ENCODE results near the gene GABBR2.

Gene GABBR2

DNA sequence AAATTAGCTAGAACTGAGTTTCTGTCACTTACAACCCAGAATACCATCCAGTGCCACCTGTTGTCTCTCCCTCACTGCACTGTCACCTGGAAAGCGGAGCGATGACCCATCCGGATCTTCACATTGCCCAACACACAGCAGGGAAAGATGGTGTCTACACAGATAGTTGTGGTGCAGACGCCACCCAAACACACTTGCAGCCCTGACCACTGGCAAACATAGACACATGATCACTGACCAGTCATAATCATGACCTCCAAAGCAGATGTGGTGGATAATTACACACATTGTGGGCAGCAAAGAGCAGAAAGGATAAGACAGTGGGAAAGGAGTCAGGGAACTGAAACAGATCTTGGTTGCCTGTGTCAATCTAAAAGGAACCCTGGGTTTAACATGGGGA lies 64.7 kb downstream of the GABBR2 start:
- Histone ChIP-seq H3K27me3 (ENCODE audit: control insufficient read depth, low read length) (peaks cover 4% of the 10 kb centered on the region; the same call in 1 of the 2 replicates), H3F3A (ENCODE audit: control insufficient read depth, insufficient read depth) (no peaks in the 10 kb centered on the region), H3K36me3 (ENCODE audit: control insufficient read depth, low read length) (no peaks in the 10 kb centered on the region), H3K4me2 (ENCODE audit: low read length) (no peak overlapping the region), H3K9me2 (replicated peaks; ENCODE audit: control insufficient read depth, low read length) (no peaks in the 10 kb centered on the region), H4K20me1 (ENCODE audit: control insufficient read depth, insufficient read depth, low read depth, low read length) (no peaks in the 10 kb centered on the region), H3K4me1 (ENCODE audit: control insufficient read depth, low read length) (no peaks in the 10 kb centered on the region), H3K4me3 (ENCODE audit: low read length) (no peak overlapping the region), H3K9me3 (ENCODE audit: control insufficient read depth, insufficient read depth, low read length) (no peaks in the 10 kb centered on the region), H3K79me2 (ENCODE audit: control insufficient read depth, low read length) (no peaks in the 10 kb centered on the region), H3K27ac (ENCODE audit: low read depth, low read length) (no peak overlapping the region)
- TF ChIP-seq, protein P1, sequence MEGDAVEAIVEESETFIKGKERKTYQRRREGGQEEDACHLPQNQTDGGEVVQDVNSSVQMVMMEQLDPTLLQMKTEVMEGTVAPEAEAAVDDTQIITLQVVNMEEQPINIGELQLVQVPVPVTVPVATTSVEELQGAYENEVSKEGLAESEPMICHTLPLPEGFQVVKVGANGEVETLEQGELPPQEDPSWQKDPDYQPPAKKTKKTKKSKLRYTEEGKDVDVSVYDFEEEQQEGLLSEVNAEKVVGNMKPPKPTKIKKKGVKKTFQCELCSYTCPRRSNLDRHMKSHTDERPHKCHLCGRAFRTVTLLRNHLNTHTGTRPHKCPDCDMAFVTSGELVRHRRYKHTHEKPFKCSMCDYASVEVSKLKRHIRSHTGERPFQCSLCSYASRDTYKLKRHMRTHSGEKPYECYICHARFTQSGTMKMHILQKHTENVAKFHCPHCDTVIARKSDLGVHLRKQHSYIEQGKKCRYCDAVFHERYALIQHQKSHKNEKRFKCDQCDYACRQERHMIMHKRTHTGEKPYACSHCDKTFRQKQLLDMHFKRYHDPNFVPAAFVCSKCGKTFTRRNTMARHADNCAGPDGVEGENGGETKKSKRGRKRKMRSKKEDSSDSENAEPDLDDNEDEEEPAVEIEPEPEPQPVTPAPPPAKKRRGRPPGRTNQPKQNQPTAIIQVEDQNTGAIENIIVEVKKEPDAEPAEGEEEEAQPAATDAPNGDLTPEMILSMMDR (IDR thresholded peaks at IDR 0.05; ENCODE audit: low read depth, low read length, poor library complexity, severe bottlenecking) = no peak
- TF ChIP-seq EZH2phosphoT487 (IDR thresholded peaks at IDR 0.05; ENCODE audit: borderline replicate concordance, low read length) = no peak

DNA sequence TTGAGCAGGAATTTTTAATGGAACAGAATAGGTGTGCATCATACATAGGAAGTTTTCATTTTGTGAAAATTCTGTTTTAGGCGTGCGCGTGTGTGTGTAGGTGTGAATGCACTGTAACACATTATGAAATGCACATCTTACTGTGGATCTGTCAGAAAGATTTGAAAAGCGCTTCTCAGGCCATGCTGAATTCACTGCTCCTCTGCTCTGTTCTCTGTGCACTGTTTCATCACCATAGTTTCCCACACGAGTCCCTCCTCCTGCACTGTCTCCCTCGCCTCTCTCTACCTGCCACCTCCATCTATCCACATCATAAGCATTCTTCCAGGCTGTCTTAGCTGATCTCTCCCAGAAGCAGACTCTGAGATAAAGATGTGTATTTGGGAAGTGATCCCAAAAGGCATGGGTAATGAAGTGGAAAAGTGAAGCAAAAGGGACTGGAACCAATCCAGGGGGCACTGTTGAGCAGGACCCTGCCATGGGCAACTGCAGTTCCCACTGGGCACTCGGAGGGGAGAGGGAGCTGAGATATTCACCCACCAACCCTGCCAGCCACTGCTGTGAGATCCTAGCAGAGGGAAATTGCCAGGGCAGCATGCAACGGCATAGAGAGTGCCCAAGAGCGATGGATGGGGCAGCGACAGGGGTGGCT lies 65.9 kb downstream of the GABBR2 start:
- H3K4me3 ChIP-seq (ENCODE audit: low read length) = no peak overlapping the region
- H3F3A ChIP-seq (ENCODE audit: control insufficient read depth, insufficient read depth) = no peaks in the 10 kb centered on the region
- H3K9me2 ChIP-seq (replicated peaks; ENCODE audit: control insufficient read depth, low read length) = no peaks in the 10 kb centered on the region
- no peaks in the 10 kb centered on the region for H3K79me2 ChIP-seq (ENCODE audit: control insufficient read depth, low read length)
- no peaks in the 10 kb centered on the region for H3K36me3 ChIP-seq (ENCODE audit: control insufficient read depth, low read length)
- no peak for TF ChIP-seq EZH2phosphoT487 (IDR thresholded peaks at IDR 0.05; ENCODE audit: borderline replicate concordance, low read length)
- TF ChIP-seq, protein P1 (IDR thresholded peaks at IDR 0.05; ENCODE audit: low read depth, low read length, poor library complexity, severe bottlenecking) = peak; percentile 34
- H3K27ac ChIP-seq (ENCODE audit: low read depth, low read length) = no peak overlapping the region
- H4K20me1 ChIP-seq (ENCODE audit: control insufficient read depth, insufficient read depth, low read depth, low read length) = no peaks in the 10 kb centered on the region
- H3K9me3 ChIP-seq (ENCODE audit: control insufficient read depth, insufficient read depth, low read length) = no peaks in the 10 kb centered on the region
- H3K4me1 ChIP-seq (ENCODE audit: control insufficient read depth, low read length) = no peaks in the 10 kb centered on the region
- H3K4me2 ChIP-seq (ENCODE audit: low read length) = no peak overlapping the region
- peaks cover 4% of the 10 kb centered on the region; the same call in 1 of the 2 replicates for H3K27me3 ChIP-seq (ENCODE audit: control insufficient read depth, low read length)

DNA sequence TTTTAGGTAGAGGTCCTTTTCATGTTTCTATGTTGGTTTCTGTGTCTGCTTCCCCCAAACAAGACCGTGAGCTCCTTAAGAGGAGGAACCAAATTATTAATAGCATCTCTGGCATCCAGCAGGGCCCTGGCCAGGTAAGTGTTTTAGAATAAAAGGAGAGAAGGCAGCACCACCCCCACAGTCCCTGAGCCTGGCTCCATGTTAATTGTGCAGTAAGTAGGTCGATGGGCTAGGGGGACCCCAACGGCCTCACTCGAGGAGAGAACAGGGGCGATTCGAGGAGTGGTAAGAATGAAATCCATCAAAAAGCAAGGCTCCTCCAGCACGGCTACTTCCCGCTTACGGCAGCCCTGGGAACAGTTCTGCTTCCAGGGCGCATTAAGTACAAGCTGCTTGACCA lies 67.0 kb downstream of the GABBR2 start:
- no peak overlapping the region for H3K4me2 ChIP-seq (ENCODE audit: low read length)
- TF ChIP-seq EZH2phosphoT487 (IDR thresholded peaks at IDR 0.05; ENCODE audit: borderline replicate concordance, low read length) = no peak
- TF ChIP-seq, protein P1 (IDR thresholded peaks at IDR 0.05; ENCODE audit: low read depth, low read length, poor library complexity, severe bottlenecking) = no peak
- no peaks in the 10 kb centered on the region for H3K79me2 ChIP-seq (ENCODE audit: control insufficient read depth, low read length)
- no peaks in the 10 kb centered on the region for H3K4me1 ChIP-seq (ENCODE audit: control insufficient read depth, low read length)
- no peaks in the 10 kb centered on the region for H4K20me1 ChIP-seq (ENCODE audit: control insufficient read depth, insufficient read depth, low read depth, low read length)
- H3K36me3 ChIP-seq (ENCODE audit: control insufficient read depth, low read length) = no peaks in the 10 kb centered on the region
- H3K27me3 ChIP-seq (ENCODE audit: control insufficient read depth, low read length) = peaks cover 4% of the 10 kb centered on the region; the same call in 1 of the 2 replicates
- no peaks in the 10 kb centered on the region for H3K9me2 ChIP-seq (replicated peaks; ENCODE audit: control insufficient read depth, low read length)
- no peak overlapping the region for H3K27ac ChIP-seq (ENCODE audit: low read depth, low read length)
- no peaks in the 10 kb centered on the region for H3F3A ChIP-seq (ENCODE audit: control insufficient read depth, insufficient read depth)
- H3K9me3 ChIP-seq (ENCODE audit: control insufficient read depth, insufficient read depth, low read length) = no peaks in the 10 kb centered on the region
- H3K4me3 ChIP-seq (ENCODE audit: low read length) = no peak overlapping the region
